H1 (cell line): Measurements from ENCODE around the gene RASGEF1C. TPM values are rescaled to one million over a fixed set of nuclear protein-coding genes. Genes with fewer than 3 reads are reported as not detected.
"Not testable (repeated sequence)": the region's sequence is repeated elsewhere in the genome, so short reads cannot be mapped to it uniquely, and the experiment has no call there.

Experiments used
- CTCF ChIA-PET: fragments of 300-600 bp; sonication (Branson Sonifier 250); formaldehyde crosslinking; loops from one replicate; lab custom pipeline; 2021; ENCODE audit not compliant: partially characterized antibody; lab: Charles Lee
- POLR2A ChIA-PET: fragments of 300-600 bp; sonication (Branson Sonifier 250); formaldehyde crosslinking; loops from one replicate; lab custom pipeline; 2021; ENCODE audit warnings: inconsistent platforms; ENCODE audit not compliant: partially characterized antibody; lab: Charles Lee
- DNase-seq, 2 experiments: peaks; one replicate each; pipeline versions ENCODE4 v3.0.0 to v3.0.0-alpha.2; 2010 to 2022; ENCODE audit warnings: low spot score in 2 of 2, low read depth in 1 of 2, mixed read lengths in 1 of 2
- FAIRE-seq: peaks from 2 replicates; lab custom pipeline; 2011; peaks lifted over from hg19 to GRCh38; lab: Jason Lieb, UNC
- H2AFZ ChIP-seq: 2 replicates; pipeline ENCODE4 v1.8.1; 2012; ENCODE audit warnings: low read length, inconsistent platforms
- H2AK5ac ChIP-seq: 2 replicates; pipeline ENCODE4 v1.6.1; 2013; ENCODE audit warnings: low read depth, low read length
- H2BK120ac ChIP-seq: replicated peaks from 2 replicates; pipeline ENCODE3; 2013; ENCODE audit warnings: low read depth, low read length, inconsistent platforms
- H2BK12ac ChIP-seq: 2 replicates; pipeline ENCODE4 v1.6.1; 2013; ENCODE audit warnings: low read depth, low read length
- H2BK15ac ChIP-seq: 2 replicates; pipeline ENCODE4 v1.6.1; 2013; ENCODE audit warnings: low read length
- H2BK20ac ChIP-seq: 2 replicates; pipeline ENCODE4 v1.6.1; 2013; ENCODE audit warnings: low read length
- H2BK5ac ChIP-seq: 2 replicates; pipeline ENCODE4 v1.6.1; 2013; ENCODE audit warnings: low read depth, low read length
- H3K14ac ChIP-seq: 2 replicates; pipeline ENCODE4 v1.6.1; 2013; ENCODE audit warnings: inconsistent platforms; ENCODE audit not compliant: insufficient read length
- H3K18ac ChIP-seq: 2 replicates; pipeline ENCODE4 v1.6.1; 2013; ENCODE audit warnings: low read length; ENCODE audit errors: extremely low read depth
- H3K23ac ChIP-seq: 2 replicates; pipeline ENCODE4 v1.6.1; 2013; ENCODE audit warnings: inconsistent platforms; ENCODE audit not compliant: insufficient read length
- H3K23me2 ChIP-seq: 2 replicates; pipeline ENCODE4 v1.6.1; 2013; ENCODE audit warnings: low read depth, low read length
- H3K27ac ChIP-seq: 2 replicates; pipeline ENCODE4 v1.6.1; 2011; ENCODE audit warnings: low read depth, low read length, inconsistent platforms
- H3K27me3 ChIP-seq, 4 experiments: replicated peaks in 1 of 4; 1 replicate in 1 of 4; 2 replicates in 3 of 4; pipeline versions ENCODE4 v1.6.1 to v1.8.1; 2011 to 2013; ENCODE audit warnings: low read length in 3 of 4, mild to moderate bottlenecking in 3 of 4, inconsistent platforms in 2 of 4, mixed read lengths in 2 of 4, moderate library complexity in 1 of 4; ENCODE audit not compliant: control insufficient read depth in 3 of 4, insufficient read depth in 3 of 4; ENCODE audit errors: extremely low read depth in 1 of 4
- H3K36me3 ChIP-seq, 4 experiments: 2 replicates each; pipeline versions ENCODE4 v1.6.1 to v1.8.1; 2011 to 2013; ENCODE audit warnings: mild to moderate bottlenecking in 4 of 4, low read length in 3 of 4, moderate library complexity in 2 of 4, control low read depth in 1 of 4, inconsistent platforms in 1 of 4; ENCODE audit not compliant: insufficient read depth in 4 of 4, control insufficient read depth in 2 of 4
- H3K4ac ChIP-seq: replicated peaks from 2 replicates; pipeline ENCODE3; 2013; ENCODE audit warnings: low read length, low read depth, mixed read lengths, inconsistent platforms; ENCODE audit not compliant: insufficient read length
- H3K4me1 ChIP-seq, 4 experiments: replicated peaks in 1 of 4; 1 replicate in 1 of 4; 2 replicates in 3 of 4; pipeline versions ENCODE4 v1.6.1 to v1.8.1; 2011 to 2013; ENCODE audit warnings: low read length in 3 of 4, inconsistent platforms in 2 of 4, mixed read lengths in 1 of 4; ENCODE audit not compliant: insufficient read depth in 4 of 4, control insufficient read depth in 3 of 4
- H3K4me2 ChIP-seq, 2 experiments: 2 replicates each; pipeline versions ENCODE4 v1.6.1 to v1.8.1; 2011 to 2013; ENCODE audit warnings: low read depth in 2 of 2, low read length in 2 of 2, control low read depth in 1 of 2, inconsistent platforms in 1 of 2, mild to moderate bottlenecking in 1 of 2; ENCODE audit not compliant: insufficient read depth in 1 of 2
- H3K4me3 ChIP-seq, 4 experiments: fragments of 200-600, 300-600 bp in 1 of 4; sonication (generic), shearing (Covaris generic), sonication (Bioruptor Twin) in 1 of 4; 2 replicates each; pipeline versions ENCODE4 v1.5.1 to v1.8.1; 2011 to 2016; ENCODE audit warnings: low read length in 4 of 4, low read depth in 3 of 4, control low read depth in 2 of 4, inconsistent platforms in 2 of 4, mild to moderate bottlenecking in 2 of 4, mixed read lengths in 1 of 4, moderate library complexity in 1 of 4; ENCODE audit not compliant: insufficient read depth in 2 of 4; ENCODE audit errors: extremely low read depth in 1 of 4
- H3K56ac ChIP-seq: replicated peaks from 2 replicates; pipeline ENCODE3; 2013; ENCODE audit warnings: low read depth, mild to moderate bottlenecking, mixed read lengths, low read length, inconsistent platforms; ENCODE audit not compliant: insufficient read length
- H3K79me1 ChIP-seq: 2 replicates; pipeline ENCODE4 v1.6.1; 2013; ENCODE audit warnings: low read depth, low read length, control low read depth
- H3K79me2 ChIP-seq, 2 experiments: 2 replicates each; pipeline versions ENCODE4 v1.6.1 to v1.8.1; 2012 to 2013; ENCODE audit warnings: low read length in 2 of 2, mild to moderate bottlenecking in 2 of 2, inconsistent platforms in 1 of 2; ENCODE audit not compliant: insufficient read depth in 2 of 2, control insufficient read depth in 1 of 2
- H3K9ac ChIP-seq, 4 experiments: replicated peaks in 1 of 4; 1 replicate in 1 of 4; 2 replicates in 3 of 4; pipeline versions ENCODE4 v1.6.1 to v1.8.1; 2011 to 2013; ENCODE audit warnings: low read depth in 3 of 4, low read length in 3 of 4, control low read depth in 2 of 4, mild to moderate bottlenecking in 2 of 4, moderate library complexity in 2 of 4, inconsistent platforms in 1 of 4; ENCODE audit errors: extremely low read depth in 1 of 4
- H3K9me3 ChIP-seq, 2 experiments: 2 replicates each; pipeline versions ENCODE4 v1.6.1 to v1.8.1; 2012 to 2013; ENCODE audit warnings: mild to moderate bottlenecking in 2 of 2, moderate library complexity in 2 of 2, control low read depth in 1 of 2, inconsistent platforms in 1 of 2, low read depth in 1 of 2, low read length in 1 of 2, mixed read lengths in 1 of 2; ENCODE audit not compliant: insufficient read depth in 2 of 2
- H4K20me1 ChIP-seq, 2 experiments: replicated peaks in 1 of 2; 2 replicates each; pipeline versions ENCODE3 to v1.8.1; 2011 to 2013; ENCODE audit warnings: inconsistent platforms in 2 of 2, low read length in 2 of 2, mild to moderate bottlenecking in 1 of 2; ENCODE audit not compliant: insufficient read depth in 2 of 2, control insufficient read depth in 1 of 2
- H4K5ac ChIP-seq: 2 replicates; pipeline ENCODE4 v1.6.1; 2013; ENCODE audit warnings: low read length, low read depth, mixed read lengths, inconsistent platforms; ENCODE audit not compliant: insufficient read length
- H4K8ac ChIP-seq: 2 replicates; pipeline ENCODE4 v1.8.0; 2013; ENCODE audit warnings: mild to moderate bottlenecking, moderate library complexity, low read length, inconsistent platforms; ENCODE audit not compliant: insufficient read depth; ENCODE audit errors: extremely low read depth
- H4K91ac ChIP-seq: replicated peaks from 2 replicates; pipeline ENCODE3; 2013; ENCODE audit warnings: low read length, mixed read lengths, inconsistent platforms; ENCODE audit not compliant: insufficient read length
- YY1 ChIP-seq: IDR thresholded peaks from 2 replicates; pipeline ENCODE4 v1.6.1; 2011; ENCODE audit warnings: low read depth, mild to moderate bottlenecking, low read length
- WGBS, 2 experiments: shearing (Covaris generic) in 1 of 2; methylation state at CpG; one replicate each; pipeline versions ENCODE4 v1.1.6 to v1.1.7; 2013 to 2015; ENCODE audit warnings: low lambda C conversion rate in 2 of 2, mixed read lengths in 2 of 2, inconsistent platforms in 1 of 2, low coverage in 1 of 2, missing lambda C conversion rate in 1 of 2; ENCODE audit not compliant: insufficient replicate concordance in 2 of 2, insufficient coverage in 1 of 2, insufficient read length in 1 of 2; ENCODE audit errors: extremely low coverage in 1 of 2, missing lambda C conversion rate in 1 of 2; 5-methylcytosine and 5-hydroxymethylcytosine counted together
- polyA plus RNA-seq, 7 experiments: library from polyadenylated mRNA; depleted of rRNA in 3 of 7; stranded (reverse) in 5 of 7; unstranded in 2 of 7; fragments of >200 nt in 5 of 7; fragments of 200-250 nt in 2 of 7; gene quantifications; 1 replicate in 5 of 7; 2 replicates in 1 of 7; 4 replicates in 1 of 7; pipeline versions ENCODE4 v1.2.1 to v1.2.3, GENCODE V29; 2011 to 2013; ENCODE audit warnings: missing spikeins in 2 of 7, mixed read lengths in 2 of 7
- total RNA-seq: library from RNA; stranded (reverse); fragmentation: NEBNext Ultra II Directional; extraction: Animal tissue kit (Norgen Biotek cat#: 25700); gene quantifications from 2 replicates; pipeline ENCODE4 v1.2.1, GENCODE V29; 2021

The RASGEF1C gene
- total and polyA plus RNA-seq, 2 of the 8 experiments (the other 6 are each of a cell fraction or from before 2014, with no cell fraction given): 0.26 to 0.61 TPM

DNA sequence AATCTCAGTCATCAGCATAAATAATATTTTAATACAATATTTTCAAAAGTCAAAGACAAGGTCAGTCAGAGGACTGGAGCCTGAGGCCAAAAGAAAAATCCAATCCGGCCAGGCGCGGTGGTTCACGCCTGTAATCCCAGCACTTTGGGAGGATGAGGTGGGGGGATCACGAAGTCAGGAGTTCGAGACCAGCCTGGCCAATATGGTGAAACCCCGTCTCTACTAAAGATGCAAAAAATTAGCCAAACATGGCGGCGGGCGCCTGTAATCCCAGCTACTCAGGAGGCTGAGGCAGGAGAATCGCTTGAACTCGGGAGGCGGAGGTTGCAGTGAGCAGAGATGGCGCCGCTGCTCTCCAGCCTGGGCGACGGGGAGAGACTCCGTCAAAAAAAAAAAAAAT lies 119.4 kb downstream of the RASGEF1C start:
- not testable (repeated sequence) for H3K4ac ChIP-seq, H2BK20ac ChIP-seq, H2AFZ ChIP-seq, H3K23ac ChIP-seq, H3K27me3 ChIP-seq, H2BK5ac ChIP-seq, H3K79me1 ChIP-seq, H4K20me1 ChIP-seq, H2BK120ac ChIP-seq, H3K23me2 ChIP-seq, H2AK5ac ChIP-seq, H3K79me2 ChIP-seq, FAIRE-seq, H2BK12ac ChIP-seq, H3K56ac ChIP-seq, H3K9ac ChIP-seq, H3K18ac ChIP-seq, DNase-seq, H3K9me3 ChIP-seq, H4K91ac ChIP-seq, H3K14ac ChIP-seq, H3K36me3 ChIP-seq, H2BK15ac ChIP-seq
- ChIA-PET POLR2A (interaction anchor here (1.4 to 3.9 kb wide), 3 partner anchors 8 to 41 kb away, joined by 3 to 25 read pairs (median 9); partner anchors contain the start of gene RNF130), CTCF (interaction anchor here (0.6 to 3.1 kb wide), 12 partner anchors 10 to 1481 kb away, joined by 3 to 15 read pairs (median 3); no protein-coding TSS in a partner anchor)
- H3K4me2 ChIP-seq: peak overlapping the region; percentile 42 to 80; a peak in 3 of 4 replicates
- H3K4me1 ChIP-seq: peaks cover 6 to 19% (median 13%) of the 10 kb centered on the region in 4 experiments
- peak overlapping the region; percentile 20 for H4K5ac ChIP-seq
- WGBS, 2 experiments: 54% methylated on average over 18 of the region's 18 CpGs; no CpG with 5 or more reads in 1 of the 2 experiments
- peak overlapping the region; percentile 84; the same call in 1 of the 2 replicates for H3K27ac ChIP-seq
- H3K4me3 ChIP-seq: peak overlapping the region; percentile 13 to 62 (median 24); a peak in 6 of 8 replicates
- peak; percentile 22; the same call in 1 of the 2 replicates for TF ChIP-seq YY1
- 0 out of 2 replicates have a peak overlapping the region, but pooled peaks have one; percentile 95 for H4K8ac ChIP-seq
